RPMI7951 (cell line): Measurements from ENCODE around the gene DNAH10. TPM values are rescaled to one million over a fixed set of nuclear protein-coding genes. Genes with fewer than 3 reads are reported as not detected.
"Not testable (repeated sequence)": the region's sequence is repeated elsewhere in the genome, so short reads cannot be mapped to it uniquely, and the experiment has no call there.

Experiments used
- DNase-seq: peaks from one replicate; pipeline ENCODE4 v3.0.0-alpha.2; 2012; ENCODE audit warnings: low read depth
- total RNA-seq: library from RNA; depleted of rRNA; stranded (reverse); fragments of >200 nt; shearing (Covaris generic); gene quantifications from 2 replicates; pipeline ENCODE4 v1.2.3, GENCODE V29; 2014

DNAH10 gene
- total RNA-seq, 1 experiment from 2014 or later = under 0.01 TPM

GRCh38 chr12:123946516-123947505 lies 184.7 kb downstream of the DNAH10 start:
- not testable (repeated sequence) for DNase-seq

DNA sequence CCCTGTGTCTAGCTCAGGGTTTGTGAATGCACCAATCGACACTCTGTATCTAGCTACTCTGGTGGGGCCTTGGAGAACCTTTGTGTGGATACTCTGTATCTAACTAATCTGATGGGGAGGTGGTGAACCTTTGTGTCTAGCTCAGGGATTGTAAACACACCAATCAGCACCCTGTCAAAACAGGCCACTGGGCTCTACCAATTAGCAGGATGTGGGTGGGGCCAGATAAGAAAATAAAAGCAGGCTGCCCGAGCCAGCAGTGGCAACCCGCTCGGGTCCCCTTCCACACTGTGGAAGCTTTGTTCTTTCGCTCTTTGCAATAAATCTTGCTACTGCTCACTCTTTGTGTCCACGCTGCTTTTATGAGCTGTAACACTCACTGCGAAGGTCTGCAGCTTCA lies 185.4 kb downstream of the DNAH10 start:
- not testable (repeated sequence) for DNase-seq

DNA sequence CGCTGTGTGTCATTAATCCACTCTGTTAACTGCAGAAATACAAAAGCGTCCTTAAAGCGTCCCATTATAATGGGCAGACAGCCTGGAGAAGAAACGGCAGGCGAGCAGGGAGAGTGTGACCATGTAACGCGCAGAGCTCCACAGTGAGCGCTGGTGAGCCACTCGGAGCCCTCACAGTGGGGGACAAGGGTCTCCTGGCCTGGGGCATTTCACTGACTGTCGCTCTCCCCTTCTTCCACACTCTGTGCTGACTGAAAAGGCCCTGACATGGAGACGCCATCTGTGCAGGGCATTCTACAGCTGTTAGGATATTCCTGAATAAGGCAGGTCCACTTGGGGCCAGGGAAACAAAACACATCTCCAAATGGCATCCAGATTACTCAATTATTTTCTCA lies 186.3 kb downstream of the DNAH10 start:
- DNase-seq = no peak

- DNase-seq = no peak
These were observed 187.0 kb downstream of the DNAH10 start for GRCh38 chr12:123948796-123949769.

- no peak for DNase-seq
These were observed 187.7 kb downstream of the DNAH10 start for GRCh38 chr12:123949770-123950165.

GRCh38 chr12:123950476-123951349 lies 188.6 kb downstream of the DNAH10 start:
- DNase-seq = no peak

DNA sequence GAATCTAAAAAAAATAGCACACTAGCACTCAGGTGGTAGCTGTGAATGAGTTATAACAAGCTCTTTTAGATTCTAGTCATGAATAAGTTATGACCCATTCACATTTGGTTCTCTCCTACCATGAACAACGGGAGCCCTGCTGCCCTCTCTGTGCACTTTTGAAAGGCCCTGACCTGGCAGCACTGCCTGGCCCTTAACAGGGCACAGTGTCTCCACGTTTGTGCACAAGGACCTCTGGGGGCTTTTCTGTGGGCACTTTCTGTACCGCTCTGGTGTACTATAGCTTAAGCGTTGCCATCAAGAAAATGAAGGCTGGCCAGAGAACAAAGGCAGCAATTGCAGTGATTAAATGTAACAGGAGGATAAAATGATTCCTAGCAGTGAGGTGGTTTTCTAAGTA lies 189.4 kb downstream of the DNAH10 start:
- DNase-seq = no peak

GRCh38 chr12:123952037-123952436 lies 189.9 kb downstream of the DNAH10 start:
- DNase-seq = no peak

- DNase-seq = no peak
These were observed 192.7 kb downstream of the DNAH10 start for GRCh38 chr12:123954647-123955350.

DNA sequence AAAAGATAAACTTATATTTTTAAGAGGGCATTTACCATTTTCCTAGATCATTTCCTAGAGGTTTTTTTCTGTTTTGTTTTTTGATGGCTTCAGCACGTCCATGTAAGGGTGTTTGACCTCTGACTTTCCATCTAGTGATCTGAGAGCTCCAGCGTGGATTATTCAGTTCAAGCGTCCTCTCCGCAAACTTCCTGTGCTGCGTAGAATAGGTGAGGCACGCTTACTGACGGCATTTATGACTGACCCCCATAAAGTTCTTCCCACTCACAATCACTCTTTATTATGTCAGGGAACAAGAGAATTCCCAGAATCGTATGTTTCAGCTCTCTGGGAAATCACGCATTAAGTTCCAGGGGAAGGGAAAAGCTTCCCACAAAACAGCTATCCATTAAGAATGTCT lies 194.1 kb downstream of the DNAH10 start:
- DNase-seq = no peak

- DNase-seq = no peak
These were observed 195.1 kb downstream of the DNAH10 start for GRCh38 chr12:123957196-123957595.

- DNase-seq = no peak
These were observed 196.4 kb downstream of the DNAH10 start for GRCh38 chr12:123958462-123958861.

DNA sequence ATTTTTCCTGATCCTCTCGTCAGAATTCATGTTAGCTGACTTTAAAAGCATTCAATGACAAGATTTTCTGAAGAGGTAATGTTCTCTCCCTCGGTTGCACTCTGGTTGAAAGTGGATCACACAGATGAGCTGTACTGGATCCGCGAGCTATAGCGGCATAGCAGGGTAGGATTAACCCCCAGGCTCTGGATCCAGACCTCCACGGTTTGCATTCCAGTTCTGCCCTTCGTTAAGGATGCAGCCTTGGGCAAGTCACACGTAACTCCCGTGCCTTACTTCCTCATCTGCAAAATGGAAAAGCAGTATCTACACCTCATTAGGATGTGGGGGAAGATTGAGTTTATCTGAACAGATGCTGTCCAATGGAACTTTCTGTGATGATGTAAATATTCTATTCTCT lies 196.8 kb downstream of the DNAH10 start:
- no peak for DNase-seq

GRCh38 chr12:123960029-123960735 lies 198.1 kb downstream of the DNAH10 start:
- DNase-seq = no peak

GRCh38 chr12:123960856-123961255 lies 198.8 kb downstream of the DNAH10 start:
- no peak for DNase-seq

GRCh38 chr12:123961585-123962345 lies 199.7 kb downstream of the DNAH10 start:
- no peak for DNase-seq

GRCh38 chr12:123962513-123962912 lies 200.4 kb downstream of the DNAH10 start:
- DNase-seq = no peak

- DNase-seq = no peak
These were observed 201.7 kb downstream of the DNAH10 start for GRCh38 chr12:123963821-123964220.

- no peak for DNase-seq
These were observed 203.3 kb downstream of the DNAH10 start for GRCh38 chr12:123965382-123965781.
